DMS114 treated with DMSO at 0.1 percent for 48 hours (cell line): ENCODE measurements around the gene NUDT12.

Source experiments
- DNase-seq: peaks from one replicate; lab custom pipeline; 2025; ENCODE audit not compliant: unreplicated experiment; lab: John Stamatoyannopoulos, UW

NUDT12 gene

GRCh38 chr5:103562453-103563157 lies at the start of gene NUDT12:
NUDT12 (minus strand) TSS chr5:103562789; CDS start chr5:103560248, 2,541 bp downstream.
- DNase-seq: peak; percentile 70

GRCh38 chr5:103607346-103607745 lies 44.8 kb upstream of the NUDT12 start:
- DNase-seq: no peak

- no peak for DNase-seq
Measured at GRCh38 chr5:103605277-103605676, 42.7 kb upstream of the NUDT12 start.

- DNase-seq: no peak
Measured at GRCh38 chr5:103602438-103602837, 39.8 kb upstream of the NUDT12 start.

DNA sequence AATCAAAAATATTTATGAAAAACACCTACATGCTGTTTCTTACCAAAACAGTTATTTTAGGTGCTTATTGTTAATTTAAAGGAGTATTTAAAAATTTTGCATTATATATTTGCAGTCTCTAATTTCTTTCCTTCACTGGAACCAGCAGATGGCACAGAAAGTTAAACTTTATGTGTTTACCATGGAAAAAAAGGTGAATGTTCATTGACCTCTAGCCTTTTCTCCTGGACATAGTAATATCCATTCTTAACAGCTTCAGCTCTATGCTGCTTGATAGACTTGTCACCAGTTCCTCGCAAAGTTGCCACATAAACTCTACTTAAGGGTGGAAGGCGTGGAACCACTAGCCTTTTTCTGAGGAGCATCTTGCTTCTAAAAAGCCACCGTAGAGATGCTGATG lies 38.7 kb upstream of the NUDT12 start:
- DNase-seq: no peak

- no peak for DNase-seq
Measured at GRCh38 chr5:103600086-103600485, 37.5 kb upstream of the NUDT12 start.

DNA sequence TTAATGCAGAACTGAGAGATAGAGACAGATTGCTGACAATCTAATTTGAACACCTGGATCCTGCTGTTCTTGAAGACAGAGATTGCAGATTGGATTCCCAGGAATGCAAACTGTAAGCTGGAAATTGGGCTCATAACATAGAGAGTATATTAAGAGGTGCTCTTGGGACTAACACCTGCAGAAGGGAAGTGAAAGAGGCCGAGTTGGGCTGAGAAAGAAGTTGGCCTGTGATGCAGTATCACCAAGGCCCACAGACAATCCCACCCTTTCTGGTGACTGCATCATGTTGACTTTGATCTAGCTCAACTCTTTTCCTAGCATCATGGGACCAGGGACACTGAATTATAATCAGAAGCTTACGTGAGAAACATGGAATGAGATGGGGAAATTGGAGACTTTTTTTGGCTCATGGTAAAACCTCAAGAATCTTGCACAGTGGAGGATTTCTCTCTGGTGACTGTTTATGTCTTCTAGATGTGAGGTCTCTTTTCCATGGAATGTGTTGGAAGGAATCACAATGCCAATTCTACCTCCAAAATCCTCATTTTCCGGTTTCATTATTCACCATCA lies 36.5 kb upstream of the NUDT12 start:
- no peak for DNase-seq

GRCh38 chr5:103590221-103590620 lies 27.6 kb upstream of the NUDT12 start:
- no peak for DNase-seq

DNA sequence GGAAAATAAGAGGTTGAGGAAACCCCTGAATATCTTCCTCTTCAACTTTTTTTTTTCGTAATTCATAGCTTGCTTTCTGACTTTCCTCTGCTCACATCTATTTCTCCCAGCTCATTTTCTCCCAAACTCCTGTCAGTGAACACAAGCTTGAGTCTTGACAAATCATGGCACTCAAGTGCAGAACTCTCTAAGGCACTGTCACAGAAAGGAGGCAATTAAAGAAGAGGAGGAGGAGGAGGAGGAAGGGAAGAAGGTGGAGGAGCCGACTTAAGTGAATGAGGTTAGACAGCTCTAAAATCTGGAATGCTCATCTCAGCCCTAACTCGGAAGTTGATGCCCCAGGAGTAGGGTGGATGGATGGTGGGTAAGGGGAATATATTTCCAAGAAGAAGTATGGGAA lies 27.2 kb upstream of the NUDT12 start:
- DNase-seq: no peak

DNA sequence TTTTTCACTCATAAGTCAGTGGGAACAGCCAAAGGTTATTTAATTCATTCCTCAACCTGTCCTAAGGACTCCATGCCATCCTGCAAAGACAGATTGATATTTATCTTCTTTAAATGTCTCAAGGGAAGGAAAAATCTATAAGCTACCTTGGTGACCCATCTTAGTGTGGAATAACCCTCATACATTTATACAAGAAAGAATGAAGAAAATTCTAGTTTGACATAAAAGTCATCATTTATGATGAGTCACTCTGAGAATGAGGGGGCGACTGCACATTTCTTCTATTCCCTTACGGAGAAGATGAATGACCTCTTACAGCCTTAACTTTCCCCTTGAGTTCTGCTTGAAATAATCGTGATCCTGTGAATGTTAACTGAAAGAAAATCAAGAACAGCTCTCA lies 26.8 kb upstream of the NUDT12 start:
- DNase-seq: no peak

GRCh38 chr5:103587185-103587748 lies 24.7 kb upstream of the NUDT12 start:
- peak; percentile 94 for DNase-seq

GRCh38 chr5:103582364-103582763 lies 19.8 kb upstream of the NUDT12 start:
- peak; percentile 68 for DNase-seq

DNA sequence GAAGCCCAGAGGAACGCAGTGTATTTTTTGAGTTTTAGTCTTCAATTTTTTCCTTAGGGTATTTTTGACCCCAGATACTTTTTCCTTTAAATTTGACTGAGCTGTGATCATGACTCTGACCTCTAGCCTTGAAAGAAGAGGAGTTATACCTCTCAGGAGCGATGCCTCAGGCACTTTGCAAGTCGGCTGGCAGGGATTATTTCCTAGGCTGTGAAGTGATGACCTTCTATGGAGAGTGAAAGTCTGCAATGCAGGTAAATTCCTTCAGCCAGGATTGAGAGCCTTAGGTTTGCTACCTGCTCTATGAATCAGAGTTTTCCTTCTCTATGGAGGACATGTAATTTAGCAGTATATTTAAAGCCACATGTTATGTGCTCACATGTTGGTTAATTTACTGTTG lies 10.8 kb upstream of the NUDT12 start:
- no peak for DNase-seq

- DNase-seq: no peak
Measured at GRCh38 chr5:103572454-103572853, 9.9 kb upstream of the NUDT12 start.

- DNase-seq: no peak
Measured at GRCh38 chr5:103571730-103572129, 9.1 kb upstream of the NUDT12 start.

GRCh38 chr5:103569313-103570060 lies 6.9 kb upstream of the NUDT12 start:
- DNase-seq: no peak

- no peak for DNase-seq
Measured at GRCh38 chr5:103565719-103566118, 3.1 kb upstream of the NUDT12 start.

- DNase-seq: no peak
Measured at GRCh38 chr5:103561685-103562452, 720 bp downstream of the NUDT12 start.

- no peak for DNase-seq
Measured at GRCh38 chr5:103560826-103561225, 1.8 kb downstream of the NUDT12 start.

GRCh38 chr5:103546858-103547257 lies 15.7 kb downstream of the NUDT12 start:
- no peak for DNase-seq

DNA sequence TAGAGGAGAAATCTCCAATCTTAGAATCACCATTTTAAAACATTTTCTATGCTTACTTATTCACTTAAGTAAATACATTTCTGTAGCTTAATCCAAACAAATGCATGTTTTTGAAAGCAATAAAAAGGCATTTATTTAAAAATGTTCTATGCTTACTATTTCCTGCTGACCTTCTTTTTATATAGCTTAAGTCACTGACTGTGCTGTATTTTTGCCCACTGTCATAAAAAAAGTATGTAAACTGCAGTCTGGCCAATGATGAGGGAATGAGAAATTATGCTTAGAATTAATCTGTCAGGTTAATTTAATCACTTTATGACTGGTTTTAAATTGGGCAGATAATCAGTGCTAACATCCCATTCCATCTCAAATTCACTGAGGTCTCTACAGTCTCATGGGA lies 20.1 kb downstream of the NUDT12 start:
- DNase-seq: no peak
